RKO (cell line): ENCODE measurements around the gene RYR3.
A peak's percentile ranks its signal among the peaks of the same experiment; 100 is the strongest.

Source experiments
- DNase-seq: peaks from one replicate; pipeline ENCODE4 v3.0.0-alpha.2; 2016; ENCODE audit warnings: low spot score

Gene RYR3

GRCh38 chr15:33320017-33320416 is 9.2 kb downstream of the RYR3 start:
- no peak for DNase-seq

GRCh38 chr15:33322091-33322490 is 11.3 kb downstream of the RYR3 start:
- no peak for DNase-seq

GRCh38 chr15:33324609-33325008 is 13.8 kb downstream of the RYR3 start:
- DNase-seq, result no peak

GRCh38 chr15:33326908-33327307 is 16.1 kb downstream of the RYR3 start:
- DNase-seq, result no peak

GRCh38 chr15:33328106-33328505 is 17.3 kb downstream of the RYR3 start:
- DNase-seq, result no peak

GRCh38 chr15:33329457-33329856 is 18.7 kb downstream of the RYR3 start:
- no peak for DNase-seq

GRCh38 chr15:33330931-33331330 is 20.2 kb downstream of the RYR3 start:
- DNase-seq, result peak; percentile 73

- no peak for DNase-seq
These were observed 31.2 kb downstream of the RYR3 start for GRCh38 chr15:33341953-33342352.

- DNase-seq, result no peak
These were observed 32.5 kb downstream of the RYR3 start for GRCh38 chr15:33343275-33343674.

- no peak for DNase-seq
These were observed 33.3 kb downstream of the RYR3 start for GRCh38 chr15:33344111-33344510.

GRCh38 chr15:33344530-33344929 is 33.8 kb downstream of the RYR3 start:
- no peak for DNase-seq

GRCh38 chr15:33354411-33354810 is 43.6 kb downstream of the RYR3 start:
- no peak for DNase-seq

- DNase-seq, result no peak
These were observed 47.1 kb downstream of the RYR3 start for GRCh38 chr15:33357845-33358244.

GRCh38 chr15:33358306-33358705 is 47.5 kb downstream of the RYR3 start:
- no peak for DNase-seq

GRCh38 chr15:33360886-33361285 is 50.1 kb downstream of the RYR3 start:
- no peak for DNase-seq

- DNase-seq, result no peak
These were observed 59.3 kb downstream of the RYR3 start for GRCh38 chr15:33369941-33370622.

GRCh38 chr15:33370623-33371020 is 59.9 kb downstream of the RYR3 start:
- no peak for DNase-seq

- DNase-seq, result no peak
These were observed 60.4 kb downstream of the RYR3 start for GRCh38 chr15:33371159-33371558.

GRCh38 chr15:33374226-33374914 is 63.6 kb downstream of the RYR3 start:
- no peak for DNase-seq

- DNase-seq, result no peak
These were observed 64.5 kb downstream of the RYR3 start for GRCh38 chr15:33375236-33375635.

GRCh38 chr15:33377204-33377603 is 66.4 kb downstream of the RYR3 start:
- no peak for DNase-seq

- DNase-seq, result no peak
These were observed 68.2 kb downstream of the RYR3 start for GRCh38 chr15:33378866-33379480.

GRCh38 chr15:33380406-33380805 is 69.6 kb downstream of the RYR3 start:
- DNase-seq, result no peak
